ENCODE results near the gene C14orf132.
"Not testable (repeated sequence)": the region's sequence is repeated elsewhere in the genome, so short reads cannot be mapped to it uniquely, and the experiment has no call there.

C14orf132 gene

DNA sequence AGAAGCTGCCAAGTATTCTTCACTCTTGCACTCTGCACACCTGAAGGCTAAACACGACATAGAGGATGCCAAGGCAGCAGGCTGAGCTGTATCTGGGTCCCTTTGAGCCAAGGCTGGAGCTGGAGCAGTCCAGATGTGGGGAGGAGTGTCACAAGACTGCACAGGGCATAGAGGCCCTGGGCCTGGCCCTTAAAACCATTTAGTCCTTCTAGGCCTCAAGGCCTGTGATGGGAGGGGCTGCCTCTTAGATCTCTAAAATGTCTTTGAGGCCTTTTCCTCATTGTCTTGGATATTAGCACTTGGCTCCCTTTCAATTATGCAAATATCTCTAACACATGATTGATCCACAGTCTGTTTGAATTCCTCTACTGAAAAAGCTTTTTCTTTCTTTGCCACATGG is 28.0 kb upstream of the C14orf132 start:
- H3K4me3 ChIP-seq (replicated peaks; ENCODE audit: low read depth, low read length): no peak overlapping the region
- TF ChIP-seq CTCF (IDR thresholded peaks at IDR 0.05; ENCODE audit: low read depth, low read length, missing control alignments): no peak
- no peak for DNase-seq (ENCODE audit: extremely low read depth, low read depth)

DNA sequence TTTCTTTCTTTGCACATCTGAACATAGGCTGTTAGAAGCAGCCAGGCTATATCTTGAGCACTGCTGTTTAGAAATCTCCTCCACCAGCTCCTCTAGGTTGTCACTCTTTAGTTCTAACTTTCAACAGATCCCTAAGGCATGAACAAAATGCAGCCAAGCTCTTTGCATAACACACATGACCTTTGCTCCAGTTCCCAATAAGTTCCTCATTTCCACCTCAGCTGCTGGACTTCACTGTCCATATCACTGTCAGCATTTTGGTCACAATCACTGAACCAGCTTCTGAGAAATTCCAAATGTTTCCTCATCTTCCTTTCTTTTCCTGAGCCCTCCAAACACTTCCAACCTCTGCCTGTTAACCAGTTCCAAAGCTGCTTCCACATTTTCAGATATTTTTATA is 27.6 kb upstream of the C14orf132 start:
- TF ChIP-seq CTCF (IDR thresholded peaks at IDR 0.05; ENCODE audit: low read depth, low read length, missing control alignments): no peak
- no peak overlapping the region for H3K4me3 ChIP-seq (replicated peaks; ENCODE audit: low read depth, low read length)
- no peak for DNase-seq (ENCODE audit: extremely low read depth, low read depth)

- not testable (repeated sequence) for H3K4me3 ChIP-seq (replicated peaks; ENCODE audit: low read depth, low read length); DNase-seq (ENCODE audit: extremely low read depth, low read depth)
Measured at GRCh38 chr14:96012757-96013156, 26.4 kb upstream of the C14orf132 start.

DNA sequence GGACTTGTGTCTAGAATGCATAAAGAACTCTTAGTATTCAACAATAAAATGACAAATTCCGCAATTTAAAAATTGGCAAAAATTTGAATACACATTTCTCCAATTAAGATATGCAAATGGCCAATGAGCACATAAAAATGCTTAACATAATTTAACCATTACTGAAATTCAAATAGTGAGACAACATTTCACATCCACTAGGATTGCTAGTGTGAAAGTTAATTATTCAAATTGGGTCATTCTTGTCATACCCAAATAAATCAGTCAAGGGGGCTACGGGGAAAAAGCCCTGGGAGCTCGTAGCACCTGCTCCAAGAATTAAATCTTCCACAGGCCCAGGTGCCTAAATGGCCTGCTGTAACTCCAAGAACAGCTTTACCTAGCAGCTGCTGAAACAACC is 25.0 kb upstream of the C14orf132 start:
- H3K4me3 ChIP-seq (replicated peaks; ENCODE audit: low read depth, low read length): no peak overlapping the region
- no peak for DNase-seq (ENCODE audit: extremely low read depth, low read depth)
- TF ChIP-seq CTCF (IDR thresholded peaks at IDR 0.05; ENCODE audit: low read depth, low read length, missing control alignments): no peak

GRCh38 chr14:96016501-96017160 is 22.5 kb upstream of the C14orf132 start:
- no peak for TF ChIP-seq CTCF (IDR thresholded peaks at IDR 0.05; ENCODE audit: low read depth, low read length, missing control alignments)
- DNase-seq (ENCODE audit: extremely low read depth, low read depth): no peak
- no peak overlapping the region for H3K4me3 ChIP-seq (replicated peaks; ENCODE audit: low read depth, low read length)

DNA sequence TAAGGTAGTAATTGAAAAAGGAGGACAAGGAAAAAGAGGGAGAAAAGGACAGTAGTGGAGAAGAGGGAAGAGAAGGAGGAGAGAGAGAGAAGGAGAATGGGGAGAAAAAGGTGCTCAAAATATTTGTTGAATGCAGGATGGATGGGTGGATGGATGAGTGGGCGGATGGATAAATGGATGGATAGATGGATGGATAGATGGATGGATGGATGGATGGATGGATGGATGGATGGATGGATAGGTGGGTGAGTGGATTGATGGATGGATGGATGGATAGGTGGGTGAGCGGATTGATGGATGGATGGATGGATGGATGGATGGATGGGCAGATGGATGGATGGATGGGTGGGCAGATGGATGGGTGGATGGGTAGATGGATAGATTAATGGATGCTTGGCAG is 21.3 kb upstream of the C14orf132 start:
- no peak overlapping the region for H3K4me3 ChIP-seq (replicated peaks; ENCODE audit: low read depth, low read length)
- no peak for DNase-seq (ENCODE audit: extremely low read depth, low read depth)
- no peak for TF ChIP-seq CTCF (IDR thresholded peaks at IDR 0.05; ENCODE audit: low read depth, low read length, missing control alignments)

- H3K4me3 ChIP-seq (replicated peaks; ENCODE audit: low read depth, low read length): no peak overlapping the region
- TF ChIP-seq CTCF (IDR thresholded peaks at IDR 0.05; ENCODE audit: low read depth, low read length, missing control alignments): no peak
- DNase-seq (ENCODE audit: extremely low read depth, low read depth): no peak
Measured at GRCh38 chr14:96027431-96028355, 11.5 kb upstream of the C14orf132 start.

Data from HFF-Myc (cell line).